ENCODE results near the gene MYO3A.
"Not testable (repeated sequence)": the region's sequence is repeated elsewhere in the genome, so short reads cannot be mapped to it uniquely, and the experiment has no call there.

DNA sequence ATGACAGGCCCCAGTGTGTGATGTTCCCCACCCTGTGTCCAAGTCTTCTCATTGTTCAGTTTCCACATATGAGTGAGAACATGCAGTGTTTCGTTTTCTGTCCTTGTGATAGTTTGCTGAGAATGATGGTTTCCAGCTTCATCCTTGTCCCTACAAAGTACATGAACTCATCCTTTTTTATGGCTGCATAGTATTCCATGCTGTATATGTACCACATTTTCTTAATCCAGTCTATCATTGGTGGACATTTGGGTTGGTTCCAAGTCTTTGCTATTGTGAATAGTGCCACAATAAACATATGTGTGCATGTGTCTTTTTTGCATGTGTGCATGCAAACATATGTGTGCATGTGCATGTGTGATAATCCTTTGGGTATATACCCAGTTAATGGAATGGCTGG lies 163.5 kb downstream of the MYO3A start:
- TF ChIP-seq EP300, POLR2A, POLR2AphosphoS5 (IDR thresholded peaks at IDR 0.05): not testable (repeated sequence)
- TF ChIP-seq, protein P1, sequence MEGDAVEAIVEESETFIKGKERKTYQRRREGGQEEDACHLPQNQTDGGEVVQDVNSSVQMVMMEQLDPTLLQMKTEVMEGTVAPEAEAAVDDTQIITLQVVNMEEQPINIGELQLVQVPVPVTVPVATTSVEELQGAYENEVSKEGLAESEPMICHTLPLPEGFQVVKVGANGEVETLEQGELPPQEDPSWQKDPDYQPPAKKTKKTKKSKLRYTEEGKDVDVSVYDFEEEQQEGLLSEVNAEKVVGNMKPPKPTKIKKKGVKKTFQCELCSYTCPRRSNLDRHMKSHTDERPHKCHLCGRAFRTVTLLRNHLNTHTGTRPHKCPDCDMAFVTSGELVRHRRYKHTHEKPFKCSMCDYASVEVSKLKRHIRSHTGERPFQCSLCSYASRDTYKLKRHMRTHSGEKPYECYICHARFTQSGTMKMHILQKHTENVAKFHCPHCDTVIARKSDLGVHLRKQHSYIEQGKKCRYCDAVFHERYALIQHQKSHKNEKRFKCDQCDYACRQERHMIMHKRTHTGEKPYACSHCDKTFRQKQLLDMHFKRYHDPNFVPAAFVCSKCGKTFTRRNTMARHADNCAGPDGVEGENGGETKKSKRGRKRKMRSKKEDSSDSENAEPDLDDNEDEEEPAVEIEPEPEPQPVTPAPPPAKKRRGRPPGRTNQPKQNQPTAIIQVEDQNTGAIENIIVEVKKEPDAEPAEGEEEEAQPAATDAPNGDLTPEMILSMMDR (IDR thresholded peaks at IDR 0.05) = not testable (repeated sequence)
